HG03097 (cell line): ENCODE data around the gene ROBO1.

Experiments
- ATAC-seq: cut with Tn5 transposase; IDR thresholded peaks from one replicate; pipeline ENCODE4 v1.9.1; 2021; ENCODE audit not compliant: unreplicated experiment, low FRiP score

ROBO1 gene

GRCh38 chr3:78951342-78951945 lies 816.4 kb downstream of the ROBO1 start:
- no peak for ATAC-seq

- no peak for ATAC-seq
These were observed 826.2 kb downstream of the ROBO1 start for GRCh38 chr3:78941587-78941986.

GRCh38 chr3:78940626-78941025 lies 827.2 kb downstream of the ROBO1 start:
- no peak for ATAC-seq

GRCh38 chr3:78940128-78940527 lies 827.7 kb downstream of the ROBO1 start:
- ATAC-seq, result no peak

DNA sequence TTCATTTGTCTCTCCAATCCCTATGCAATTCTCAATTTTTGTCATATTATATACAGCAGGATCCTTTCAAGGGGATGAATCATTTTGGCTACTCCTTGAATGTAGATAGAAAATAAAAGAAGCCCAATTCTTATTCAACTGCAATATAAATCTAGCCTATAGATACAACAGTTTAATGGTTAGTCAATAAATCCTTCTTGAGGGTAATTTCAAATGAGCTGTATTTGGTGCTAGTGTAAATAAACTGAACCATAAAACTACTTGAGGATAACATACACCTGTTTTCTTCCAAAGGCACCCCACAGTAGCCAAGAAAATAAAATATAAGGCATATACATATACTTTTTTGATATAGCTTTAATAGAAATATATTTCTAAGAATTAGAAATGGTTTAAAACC lies 830.3 kb downstream of the ROBO1 start:
- ATAC-seq, result no peak

- ATAC-seq, result no peak
These were observed 840.0 kb downstream of the ROBO1 start for GRCh38 chr3:78927759-78928158.

- no peak for ATAC-seq
These were observed 841.3 kb downstream of the ROBO1 start for GRCh38 chr3:78926523-78926922.

DNA sequence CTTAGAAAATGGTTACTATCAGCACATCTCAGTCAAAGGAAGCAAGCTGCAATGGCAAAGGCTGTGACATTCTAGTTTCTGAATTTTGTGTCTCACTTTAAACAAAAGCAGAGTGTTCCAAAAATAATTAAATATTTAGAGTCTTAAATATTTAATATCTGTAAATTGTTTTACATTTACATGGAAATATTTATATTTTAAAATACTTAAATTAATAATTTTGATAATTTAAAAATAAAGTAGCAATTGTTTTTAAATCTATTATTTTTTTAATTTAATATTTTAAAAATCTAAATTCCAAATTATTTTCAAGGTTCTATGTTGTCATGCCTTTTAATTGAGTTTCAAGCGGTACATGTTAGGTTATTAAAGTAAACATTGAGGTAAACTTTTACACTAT lies 843.1 kb downstream of the ROBO1 start:
- no peak for ATAC-seq

- no peak for ATAC-seq
These were observed 848.6 kb downstream of the ROBO1 start for GRCh38 chr3:78919021-78919755.

DNA sequence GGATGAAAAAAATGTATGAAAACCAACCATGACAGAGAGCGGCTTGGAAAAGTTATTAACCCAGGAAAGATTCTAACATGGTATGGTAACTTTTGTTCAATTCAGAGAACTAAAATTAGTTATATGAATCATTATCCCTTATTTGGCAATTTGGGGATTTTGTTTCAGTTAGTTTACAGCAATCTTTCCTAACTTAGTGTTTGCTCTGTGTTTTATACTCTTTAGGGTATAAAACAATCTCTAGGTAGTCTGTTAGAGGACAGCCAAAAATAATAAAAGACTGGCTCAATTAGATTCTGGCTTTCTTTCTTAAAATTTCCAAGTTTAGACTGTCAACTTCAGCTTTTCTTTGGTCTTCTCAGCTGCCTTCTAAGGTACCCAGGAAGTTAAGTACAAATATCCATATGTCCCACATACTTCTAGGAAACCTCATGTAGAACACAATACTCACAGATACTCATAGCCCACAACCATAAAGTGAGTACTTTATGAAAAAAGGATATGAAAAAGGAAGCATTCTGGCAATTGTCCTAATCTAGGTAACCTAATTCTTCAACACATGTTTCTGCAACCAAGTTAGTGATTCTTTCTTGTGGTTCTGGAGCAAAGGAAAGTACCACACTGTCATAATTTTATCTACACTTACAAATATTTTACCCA lies 849.3 kb downstream of the ROBO1 start:
- no peak for ATAC-seq

DNA sequence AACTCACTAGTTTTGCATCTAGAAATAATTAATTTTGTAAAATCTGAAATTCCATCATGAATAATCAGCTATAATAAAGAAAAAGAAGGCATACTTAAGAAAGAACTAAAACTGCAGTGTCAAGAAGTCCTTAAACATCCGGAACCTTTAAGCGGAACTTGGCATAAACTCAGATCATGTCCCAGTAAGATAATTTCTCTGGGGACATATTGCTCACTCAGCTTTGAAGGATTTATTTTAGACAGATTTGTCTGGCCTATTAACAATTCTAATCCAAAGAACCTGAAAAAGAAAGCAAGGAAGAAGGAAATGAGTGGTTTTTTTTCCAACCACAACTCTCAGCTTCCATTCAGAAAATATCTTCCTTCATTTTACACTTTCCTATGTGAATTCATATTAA lies 850.3 kb downstream of the ROBO1 start:
- ATAC-seq, result no peak

DNA sequence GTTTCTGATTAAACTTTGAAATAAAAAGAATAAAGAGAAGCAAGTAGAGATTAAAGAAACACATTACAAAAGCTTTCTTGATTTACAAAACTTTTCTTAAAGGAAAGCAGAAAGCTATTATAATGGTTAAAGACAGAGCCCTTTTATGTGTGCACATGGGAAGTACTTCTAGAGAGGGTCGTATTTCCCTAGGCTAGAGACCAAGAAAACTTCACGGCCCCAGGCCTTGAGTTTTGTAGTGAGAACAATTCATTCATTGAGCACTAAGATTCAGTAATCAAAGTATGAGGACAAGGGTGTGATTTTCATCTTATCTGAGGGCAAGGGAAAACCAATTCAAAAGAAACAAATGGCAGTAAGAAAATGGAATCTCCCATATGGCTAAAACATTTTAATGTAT lies 854.1 kb downstream of the ROBO1 start:
- ATAC-seq, result no peak

- no peak for ATAC-seq
These were observed 855.1 kb downstream of the ROBO1 start for GRCh38 chr3:78912687-78913086.

- no peak for ATAC-seq
These were observed 855.5 kb downstream of the ROBO1 start for GRCh38 chr3:78912259-78912658.

DNA sequence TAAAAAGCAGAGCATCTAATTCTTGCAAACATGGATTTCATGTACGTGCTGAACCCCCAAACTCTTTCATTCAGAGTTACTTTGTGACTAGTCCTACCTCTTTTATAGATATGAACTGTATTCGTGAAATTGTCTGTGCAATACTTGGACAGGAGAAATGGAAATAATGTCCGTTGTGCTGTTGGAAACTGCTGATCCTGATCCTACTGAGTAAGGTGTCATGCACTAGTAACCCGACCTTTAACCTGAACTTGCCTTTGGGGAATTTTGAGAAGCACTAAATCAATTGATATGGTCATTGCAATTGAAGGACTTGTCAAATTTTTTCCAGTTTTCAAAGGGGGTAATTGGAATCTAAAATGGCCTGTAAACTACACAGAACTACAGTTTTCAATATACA lies 856.4 kb downstream of the ROBO1 start:
- ATAC-seq, result no peak

DNA sequence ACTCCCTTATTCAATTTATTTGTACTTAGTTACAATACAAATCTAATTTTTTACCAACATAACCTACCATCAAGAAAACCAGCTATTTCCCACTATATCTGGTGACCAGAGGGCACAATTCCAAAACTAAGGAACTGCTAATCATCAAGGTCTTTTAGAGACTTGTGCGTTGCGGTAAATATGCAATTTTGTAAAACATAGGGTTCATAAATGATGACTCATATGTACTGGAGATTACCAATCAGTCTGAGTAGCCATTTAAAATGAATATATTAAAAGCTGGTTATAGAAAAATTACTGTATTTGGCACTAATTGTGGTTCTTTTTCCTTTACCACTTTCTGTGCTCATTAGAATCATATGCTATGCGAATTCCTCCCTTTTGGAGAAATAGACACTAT lies 859.6 kb downstream of the ROBO1 start:
- no peak for ATAC-seq

DNA sequence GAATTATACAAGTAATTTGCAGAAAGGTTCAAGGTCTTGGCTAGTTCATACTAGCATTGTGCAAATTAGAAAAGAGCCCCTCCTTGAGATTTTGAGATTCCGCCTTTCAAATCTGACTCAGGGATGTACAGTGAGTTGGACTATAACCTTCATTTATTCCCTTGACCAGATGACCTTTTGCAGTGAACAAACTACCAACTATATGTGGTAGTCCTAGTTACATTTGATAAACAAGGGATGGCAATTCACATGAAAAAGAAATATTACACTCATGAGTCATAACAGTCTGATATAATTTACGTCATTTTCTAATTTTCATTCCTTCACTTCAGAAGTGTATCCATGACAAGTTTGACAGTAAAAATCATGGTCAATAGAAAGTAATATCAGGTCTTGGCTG lies 860.4 kb downstream of the ROBO1 start:
- no peak for ATAC-seq

- ATAC-seq, result no peak
These were observed 860.9 kb downstream of the ROBO1 start for GRCh38 chr3:78906930-78907329.

DNA sequence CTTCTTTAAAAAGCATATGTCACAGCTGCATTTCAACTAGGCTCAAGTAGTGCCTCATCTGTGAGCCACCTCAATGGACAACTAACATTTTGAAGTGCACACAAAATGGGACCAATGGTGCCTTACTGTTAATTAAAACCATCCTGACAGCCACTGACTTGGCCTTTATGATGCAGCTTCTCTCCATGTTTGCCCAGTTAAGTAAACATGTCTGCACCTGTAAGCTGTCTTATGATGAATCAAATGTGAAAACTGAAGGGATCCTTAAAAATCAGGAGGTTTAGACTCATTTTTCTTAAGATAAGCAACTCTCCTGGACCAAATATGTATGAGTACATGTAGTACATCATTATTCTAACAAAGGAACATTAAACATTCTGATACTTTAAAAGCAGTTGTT lies 861.6 kb downstream of the ROBO1 start:
- ATAC-seq, result no peak

DNA sequence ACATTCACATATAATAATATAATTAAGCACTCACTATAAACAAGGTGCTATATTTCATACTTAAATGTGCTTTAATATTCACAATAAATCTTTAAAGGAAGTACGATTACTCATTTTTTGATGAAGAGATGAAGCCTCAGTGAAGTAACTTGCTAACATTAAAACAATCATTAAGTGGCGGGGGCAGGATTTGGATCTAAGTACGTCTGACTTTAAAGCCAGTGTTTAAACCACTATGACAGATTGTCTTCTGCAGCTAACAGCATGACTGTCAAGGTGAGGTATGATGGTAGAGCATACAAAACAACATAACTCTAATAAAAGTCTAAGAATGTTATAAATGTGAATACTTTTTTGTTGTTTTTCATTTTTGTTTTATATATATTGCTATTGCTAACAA lies 862.1 kb downstream of the ROBO1 start:
- ATAC-seq, result no peak

DNA sequence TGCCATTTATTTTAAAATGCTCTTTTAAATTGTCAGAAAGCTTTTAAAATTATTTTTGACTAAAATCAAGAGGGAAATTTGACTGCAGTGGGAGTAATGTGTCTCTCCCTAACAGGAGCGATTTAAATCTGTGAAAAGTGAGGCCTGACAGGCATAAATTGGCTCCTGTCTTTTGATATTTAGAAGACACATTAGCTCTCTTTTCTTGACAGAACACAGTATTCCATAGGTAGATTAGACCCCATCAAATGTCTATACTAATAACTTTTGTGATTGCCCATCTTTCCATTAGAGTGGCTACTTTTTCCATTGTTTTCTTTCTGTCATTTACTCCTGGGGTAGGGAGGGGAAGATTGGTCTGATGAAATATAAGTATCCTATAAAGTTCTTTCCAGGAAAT lies 866.3 kb downstream of the ROBO1 start:
- no peak for ATAC-seq

DNA sequence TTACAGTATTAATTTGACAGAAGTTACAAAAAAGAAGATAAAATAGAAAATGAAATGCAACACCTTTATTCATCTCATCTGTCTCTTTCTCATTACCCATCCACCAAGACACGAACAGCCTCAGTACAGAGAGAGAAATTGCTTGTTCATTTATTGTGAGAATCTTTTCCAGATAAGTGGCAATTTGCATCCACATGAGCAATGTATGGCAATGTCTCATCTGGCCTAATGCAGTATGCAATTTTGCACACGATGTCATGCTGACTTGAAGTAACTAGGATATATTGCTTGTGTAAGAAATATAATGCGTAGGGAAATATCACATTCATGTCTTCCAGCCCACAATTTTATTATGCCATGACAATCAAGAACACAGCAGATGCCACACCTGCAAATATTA lies 866.9 kb downstream of the ROBO1 start:
- ATAC-seq, result no peak
